Body of pancreas (tissue), 4 donors: ENCODE measurements around the gene DOCK2. TPM values are rescaled to one million over a fixed set of nuclear protein-coding genes. Genes with fewer than 3 reads are reported as not detected.
"Not testable (repeated sequence)": the region's sequence is repeated elsewhere in the genome, so short reads cannot be mapped to it uniquely, and the experiment has no call there.

Experiments used
- ATAC-seq: fragments of 150-250 bp; one replicate; pipeline ENCODE4 v1.9.1; 2016
- DNase-seq, 4 donors: peaks; one replicate each; pipeline ENCODE4 v3.0.0-alpha.2; 2019
- H3K27ac ChIP-seq, 4 donors: fragments of 200-600 bp; sonication (generic); 1 replicate in 3 of 4; 2 replicates in 1 of 4; pipeline versions ENCODE4 v1.5.1 to v1.6.1; 2016 to 2019; ENCODE audit warnings: mild to moderate bottlenecking in 1 of 4, mixed read lengths in 1 of 4, moderate library complexity in 1 of 4
- H3K27me3 ChIP-seq, 2 donors: fragments of 200-600 bp; sonication (generic); one replicate each; pipeline ENCODE4 v1.6.0; 2016; ENCODE audit warnings: mild to moderate bottlenecking in 1 of 2
- H3K36me3 ChIP-seq, 2 donors: fragments of 200-600 bp; sonication (generic); replicated peaks in 1 of 2; 2 replicates each; pipeline ENCODE4 v1.5.1; 2016; ENCODE audit warnings: low read depth in 2 of 2; ENCODE audit not compliant: insufficient read depth in 1 of 2
- H3K4me1 ChIP-seq: fragments of 200-600 bp; sonication (generic); one replicate; pipeline ENCODE4 v1.6.0; 2016
- H3K4me3 ChIP-seq, 2 donors: fragments of 200-600 bp; sonication (generic); 1 replicate in 1 of 2; 2 replicates in 1 of 2; pipeline ENCODE4 v1.5.1; 2016 to 2019
- H3K9me3 ChIP-seq, 3 donors: fragments of 200-600 bp; sonication (generic); 1 replicate in 2 of 3; 2 replicates in 1 of 3; pipeline ENCODE4 v1.5.1; 2016
- POLR2A ChIP-seq, 3 donors: fragments of 450-650 bp; IDR thresholded peaks; one replicate each; pipeline ENCODE4 v1.6.1; 2016; ENCODE audit warnings: antibody characterized with exemption in 3 of 3, mild to moderate bottlenecking in 2 of 3
- WGBS, 2 donors: methylation state at CpG; one replicate each; pipeline ENCODE4 v1.1.5; 2017; 5-methylcytosine and 5-hydroxymethylcytosine counted together
- intact Hi-C: fragments of 100-400 bp; cut with DNase I; formaldehyde crosslinking; loops from one replicate; pipeline ENCODE4 v1.15.1; 2023
- total RNA-seq, 2 donors: library from RNA; depleted of rRNA; stranded (reverse); fragments of >200 nt; gene quantifications; one replicate each; pipeline ENCODE4 v1.1.0, GENCODE V29; 2016
- TF ChIP-seq, protein P1 (sequence below), 7 experiments: fragments of 450-650 bp in 4 of 7; fragments of 200-600 bp in 3 of 7; sonication (generic) in 3 of 7; IDR thresholded peaks; one replicate each; pipeline ENCODE4 v1.5.1; 2016 to 2019; ENCODE audit warnings: antibody characterized with exemption in 7 of 7

DOCK2 gene
- total RNA-seq, 2 donors from 2014 or later = 3.1 to 7.6 TPM

DNA sequence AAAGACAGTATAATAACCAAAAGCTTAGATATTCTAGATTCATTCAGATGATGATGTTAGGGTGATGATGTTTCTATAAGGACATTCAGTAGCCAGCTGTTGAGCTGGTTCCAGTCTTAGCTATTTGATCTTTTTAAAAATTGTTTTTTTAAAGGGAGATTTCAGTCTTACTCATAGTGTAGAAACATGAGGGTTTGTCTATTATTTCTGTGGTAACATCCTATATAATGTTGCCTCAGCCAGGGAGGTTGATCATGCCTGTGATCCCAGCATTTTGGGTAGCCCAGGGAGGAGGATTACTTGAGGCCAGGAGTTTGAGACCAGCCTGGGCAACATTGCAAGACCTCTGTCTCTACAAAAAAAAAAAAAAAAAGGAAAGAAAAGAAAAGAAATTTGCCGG lies 167.8 kb downstream of the DOCK2 start:
- TF ChIP-seq, protein P1, sequence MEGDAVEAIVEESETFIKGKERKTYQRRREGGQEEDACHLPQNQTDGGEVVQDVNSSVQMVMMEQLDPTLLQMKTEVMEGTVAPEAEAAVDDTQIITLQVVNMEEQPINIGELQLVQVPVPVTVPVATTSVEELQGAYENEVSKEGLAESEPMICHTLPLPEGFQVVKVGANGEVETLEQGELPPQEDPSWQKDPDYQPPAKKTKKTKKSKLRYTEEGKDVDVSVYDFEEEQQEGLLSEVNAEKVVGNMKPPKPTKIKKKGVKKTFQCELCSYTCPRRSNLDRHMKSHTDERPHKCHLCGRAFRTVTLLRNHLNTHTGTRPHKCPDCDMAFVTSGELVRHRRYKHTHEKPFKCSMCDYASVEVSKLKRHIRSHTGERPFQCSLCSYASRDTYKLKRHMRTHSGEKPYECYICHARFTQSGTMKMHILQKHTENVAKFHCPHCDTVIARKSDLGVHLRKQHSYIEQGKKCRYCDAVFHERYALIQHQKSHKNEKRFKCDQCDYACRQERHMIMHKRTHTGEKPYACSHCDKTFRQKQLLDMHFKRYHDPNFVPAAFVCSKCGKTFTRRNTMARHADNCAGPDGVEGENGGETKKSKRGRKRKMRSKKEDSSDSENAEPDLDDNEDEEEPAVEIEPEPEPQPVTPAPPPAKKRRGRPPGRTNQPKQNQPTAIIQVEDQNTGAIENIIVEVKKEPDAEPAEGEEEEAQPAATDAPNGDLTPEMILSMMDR (IDR thresholded peaks at IDR 0.05) = no peak
- TF ChIP-seq POLR2A (IDR thresholded peaks at IDR 0.05) = no peak
- intact Hi-C loops = no loop called here
- ATAC-seq = no peak
- Histone ChIP-seq H3K27ac (no peak overlapping the region), H3K27me3 (peaks cover 0 to 7% of the 10 kb centered on the region in 2 donors), H3K4me1 (no peaks in the 10 kb centered on the region), H3K9me3 (no peaks in the 10 kb centered on the region), H3K36me3 (no peaks in the 10 kb centered on the region), H3K4me3 (no peak overlapping the region)
- WGBS, 2 donors = 73 to 75% methylated on average over 1 of the region's 1 CpG
- DNase-seq = no peak

DNA sequence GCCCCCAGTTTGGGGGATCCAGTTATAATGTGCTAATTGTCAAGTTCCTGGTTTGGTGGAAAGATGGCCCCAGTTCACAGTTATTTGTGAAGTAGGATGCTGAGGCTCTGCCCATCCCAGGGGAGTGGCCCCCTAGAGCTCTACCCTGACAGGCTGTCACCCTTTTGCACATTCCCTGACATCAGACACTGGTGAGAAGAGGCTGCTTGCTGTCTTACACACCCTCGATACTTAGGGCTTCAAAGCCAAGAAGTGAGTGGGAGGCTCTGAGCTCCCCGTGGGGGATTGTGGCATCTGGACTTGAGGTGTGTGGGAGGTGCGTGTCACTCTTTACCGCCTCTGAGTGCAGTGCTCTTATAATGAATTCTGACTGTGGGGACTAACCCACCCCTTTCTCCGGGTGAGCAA lies 168.5 kb downstream of the DOCK2 start:
- TF ChIP-seq, protein P1 (IDR thresholded peaks at IDR 0.05) = no peak
- no peak for TF ChIP-seq POLR2A (IDR thresholded peaks at IDR 0.05)
- intact Hi-C loops = no loop called here
- Histone ChIP-seq H3K27ac (no peak overlapping the region), H3K9me3 (no peaks in the 10 kb centered on the region), H3K4me1 (no peaks in the 10 kb centered on the region), H3K36me3 (no peaks in the 10 kb centered on the region), H3K27me3 (peaks cover 0 to 3% of the 10 kb centered on the region in 2 donors), H3K4me3 (no peak overlapping the region)
- ATAC-seq (no peak), DNase-seq (no peak)
- 50 to 53% methylated on average over 5 of the region's 5 CpGs for WGBS, 2 donors

DNA sequence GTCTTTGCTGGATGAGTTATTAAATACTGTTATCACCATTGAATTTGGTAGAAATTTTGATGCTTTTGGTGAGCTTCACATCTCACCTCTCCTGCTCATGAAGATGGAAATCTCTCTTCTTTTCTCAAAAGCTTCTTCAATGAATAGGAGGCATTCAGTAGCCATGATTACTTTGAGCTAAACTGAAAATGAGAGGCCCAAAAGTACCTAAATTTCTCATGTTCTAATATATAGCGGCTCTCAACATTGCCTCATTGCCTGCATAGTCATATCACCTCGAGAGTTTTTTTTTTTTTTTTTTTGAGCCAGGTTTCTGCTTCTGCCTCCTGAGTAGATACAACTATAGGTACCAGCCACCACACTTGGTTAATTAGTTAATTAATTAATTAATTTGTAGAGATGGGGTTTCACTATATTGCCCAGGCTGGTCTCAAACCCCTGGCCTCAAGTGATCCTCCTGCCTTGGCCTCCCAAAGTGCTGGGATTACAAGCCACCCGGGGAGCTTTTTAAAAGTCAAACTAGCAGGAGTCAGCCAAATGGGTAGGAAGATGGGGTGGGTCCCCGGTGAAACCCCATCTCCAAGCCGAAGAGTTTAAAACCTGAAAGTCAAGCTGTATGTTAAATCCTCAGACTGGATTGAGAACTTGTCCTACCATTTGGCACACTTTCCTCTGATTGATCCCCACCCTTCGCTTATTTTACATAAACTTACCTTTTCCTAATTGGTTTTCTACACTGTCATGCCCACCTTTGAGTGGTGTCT lies 169.0 kb downstream of the DOCK2 start:
- H3K9me3 ChIP-seq = no peaks in the 10 kb centered on the region
- DNase-seq = no peak
- H3K36me3 ChIP-seq = no peaks in the 10 kb centered on the region
- intact Hi-C loops = no loop called here
- no peak for TF ChIP-seq POLR2A (IDR thresholded peaks at IDR 0.05)
- TF ChIP-seq, protein P1 (IDR thresholded peaks at IDR 0.05) = no peak
- H3K27me3 ChIP-seq = peaks cover 0 to 3% of the 10 kb centered on the region in 2 donors
- no peak overlapping the region for H3K4me3 ChIP-seq
- no peaks in the 10 kb centered on the region for H3K4me1 ChIP-seq
- no peak for ATAC-seq
- 78 to 81% methylated on average over 6 of the region's 6 CpGs for WGBS, 2 donors
- no peak overlapping the region for H3K27ac ChIP-seq

DNA sequence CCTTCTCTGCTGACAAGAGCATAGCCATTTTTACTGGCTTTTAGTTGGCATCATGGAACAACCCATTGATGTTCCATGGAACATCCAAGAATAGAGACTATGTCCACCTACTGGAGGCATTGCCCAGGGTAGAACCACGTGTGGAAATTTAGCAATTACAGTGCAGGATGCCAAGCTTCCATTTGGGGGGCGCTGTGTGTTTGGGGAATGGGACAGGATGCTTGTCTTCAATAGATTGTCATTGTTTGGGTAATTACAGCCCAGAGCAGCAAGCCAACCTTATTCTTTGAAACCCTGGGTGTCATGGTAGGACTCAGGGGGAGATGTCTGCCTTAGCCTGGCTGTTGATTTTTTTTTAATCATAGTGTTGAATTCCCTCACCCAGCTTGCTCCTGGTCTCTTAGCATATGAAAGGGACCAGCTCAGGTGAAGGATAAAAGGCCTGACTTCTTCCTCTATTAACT lies 171.1 kb downstream of the DOCK2 start:
- Histone ChIP-seq H3K9me3 (no peaks in the 10 kb centered on the region), H3K27me3 (peaks cover 0 to 3% of the 10 kb centered on the region in 2 donors), H3K27ac (no peak overlapping the region), H3K36me3 (no peaks in the 10 kb centered on the region), H3K4me1 (no peaks in the 10 kb centered on the region), H3K4me3 (no peak overlapping the region)
- intact Hi-C loops = no loop called here
- WGBS, 2 donors = 19 to 20% methylated on average over 2 of the region's 2 CpGs
- DNase-seq = no peak
- ATAC-seq = no peak
- no peak for TF ChIP-seq POLR2A (IDR thresholded peaks at IDR 0.05)
- TF ChIP-seq, protein P1 (IDR thresholded peaks at IDR 0.05) = no peak

DNA sequence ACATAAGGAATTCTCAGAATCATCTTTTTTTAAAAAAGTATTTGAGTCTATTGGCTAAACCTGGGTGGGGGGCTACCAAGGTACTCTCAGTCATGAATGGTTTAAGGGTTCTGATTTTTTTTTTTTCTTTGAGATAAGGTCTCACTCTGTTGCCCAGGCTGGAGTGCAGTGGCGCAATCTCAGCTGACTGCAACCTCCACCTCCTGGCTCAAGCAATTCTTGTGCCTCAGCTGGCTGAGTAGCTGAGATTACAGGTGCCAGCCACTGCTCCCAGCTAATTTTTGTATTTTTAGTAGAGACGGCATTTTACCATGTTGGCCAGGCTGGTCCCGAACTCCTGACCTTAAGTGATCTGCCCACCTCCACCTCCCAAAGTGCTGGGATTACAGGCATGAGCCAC lies 171.8 kb downstream of the DOCK2 start:
- 80 to 85% methylated on average over 3 of the region's 3 CpGs for WGBS, 2 donors
- H3K9me3 ChIP-seq, H3K27ac ChIP-seq, H3K4me1 ChIP-seq, H3K4me3 ChIP-seq, DNase-seq, intact Hi-C loops, H3K27me3 ChIP-seq, H3K36me3 ChIP-seq, ATAC-seq: not testable (repeated sequence)
